ENCODE data around the gene PAM.

GRCh38 chr5:102895976-102896375 is 140.9 kb downstream of the PAM start:
- TF ChIP-seq CTCF (IDR thresholded peaks at IDR 0.05; ENCODE audit: insufficient read depth, low read length) (no peak), POLR2AphosphoS5 (IDR thresholded peaks at IDR 0.05; ENCODE audit: low read depth) (no peak), REST (IDR thresholded peaks at IDR 0.05; ENCODE audit: insufficient replicate concordance, low read depth) (no peak)
